HUES64 (cell line): ENCODE results near the gene TNK2.
A peak's percentile ranks its signal among the peaks of the same experiment; 100 is the strongest.

Experiments
- H3K27ac ChIP-seq: 2 replicates; pipeline ENCODE4 v1.7.0; 2013; ENCODE audit warnings: low read depth, low read length, inconsistent platforms
- H3K27me3 ChIP-seq: 2 replicates; pipeline ENCODE4 v1.6.1; 2013; ENCODE audit warnings: mild to moderate bottlenecking, low read length; ENCODE audit not compliant: insufficient read depth
- H3K36me3 ChIP-seq: 2 replicates; pipeline ENCODE4 v1.6.1; 2013; ENCODE audit warnings: mild to moderate bottlenecking, low read length; ENCODE audit not compliant: insufficient read depth
- H3K4me1 ChIP-seq: 2 replicates; pipeline ENCODE4 v1.6.1; 2013; ENCODE audit warnings: mild to moderate bottlenecking, low read length, moderate library complexity; ENCODE audit not compliant: insufficient read depth
- H3K4me3 ChIP-seq: 2 replicates; pipeline ENCODE4 v1.5.1; 2013; ENCODE audit warnings: mild to moderate bottlenecking, low read length, moderate library complexity
- H3K9ac ChIP-seq: 2 replicates; pipeline ENCODE4 v1.6.1; 2013; ENCODE audit warnings: mild to moderate bottlenecking, low read depth, low read length
- H3K9me3 ChIP-seq: 2 replicates; pipeline ENCODE4 v1.6.1; 2013; ENCODE audit warnings: low read depth, low read length; ENCODE audit not compliant: insufficient read depth
- WGBS: fragments of 150-250, 120-280 bp; methylation state at CpG from one replicate; pipeline ENCODE4 v1.1.7; 2013; ENCODE audit warnings: missing lambda C conversion rate; 5-methylcytosine and 5-hydroxymethylcytosine counted together

The TNK2 gene

DNA sequence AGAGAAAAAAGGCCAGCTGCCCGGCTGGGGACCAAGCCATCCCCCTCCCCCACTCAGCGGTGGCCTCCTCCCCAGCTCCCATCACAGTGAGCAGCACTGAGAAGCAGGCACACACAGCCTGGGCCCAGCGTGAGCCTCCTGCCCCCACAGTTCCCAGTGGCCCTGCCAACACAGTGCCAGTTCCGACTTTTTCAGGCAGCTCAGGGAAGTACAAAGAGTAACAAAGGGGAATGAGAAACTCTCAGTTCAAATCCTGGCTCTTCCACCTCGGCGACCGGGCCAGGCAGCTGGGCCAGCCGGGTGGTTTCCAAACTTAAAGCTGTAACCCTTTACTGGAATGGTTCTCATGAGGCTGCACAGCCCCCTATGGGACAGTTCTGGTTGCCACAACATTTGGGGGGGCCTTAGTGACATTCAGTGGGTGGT, 18.5 kb downstream of the TNK2 start:
- Histone ChIP-seq H3K4me1 (peaks cover 43% of the 10 kb centered on the region), H3K27me3 (no peaks in the 10 kb centered on the region), H3K4me3 (no peak overlapping the region), H3K9ac (0 out of 2 replicates have a peak overlapping the region, but pooled peaks have one; percentile 5), H3K36me3 (peaks cover 8% of the 10 kb centered on the region), H3K9me3 (no peaks in the 10 kb centered on the region), H3K27ac (peak overlapping the region; percentile 22; the same call in 1 of the 2 replicates)
- WGBS = 36% methylated on average over 8 of the region's 8 CpGs

DNA sequence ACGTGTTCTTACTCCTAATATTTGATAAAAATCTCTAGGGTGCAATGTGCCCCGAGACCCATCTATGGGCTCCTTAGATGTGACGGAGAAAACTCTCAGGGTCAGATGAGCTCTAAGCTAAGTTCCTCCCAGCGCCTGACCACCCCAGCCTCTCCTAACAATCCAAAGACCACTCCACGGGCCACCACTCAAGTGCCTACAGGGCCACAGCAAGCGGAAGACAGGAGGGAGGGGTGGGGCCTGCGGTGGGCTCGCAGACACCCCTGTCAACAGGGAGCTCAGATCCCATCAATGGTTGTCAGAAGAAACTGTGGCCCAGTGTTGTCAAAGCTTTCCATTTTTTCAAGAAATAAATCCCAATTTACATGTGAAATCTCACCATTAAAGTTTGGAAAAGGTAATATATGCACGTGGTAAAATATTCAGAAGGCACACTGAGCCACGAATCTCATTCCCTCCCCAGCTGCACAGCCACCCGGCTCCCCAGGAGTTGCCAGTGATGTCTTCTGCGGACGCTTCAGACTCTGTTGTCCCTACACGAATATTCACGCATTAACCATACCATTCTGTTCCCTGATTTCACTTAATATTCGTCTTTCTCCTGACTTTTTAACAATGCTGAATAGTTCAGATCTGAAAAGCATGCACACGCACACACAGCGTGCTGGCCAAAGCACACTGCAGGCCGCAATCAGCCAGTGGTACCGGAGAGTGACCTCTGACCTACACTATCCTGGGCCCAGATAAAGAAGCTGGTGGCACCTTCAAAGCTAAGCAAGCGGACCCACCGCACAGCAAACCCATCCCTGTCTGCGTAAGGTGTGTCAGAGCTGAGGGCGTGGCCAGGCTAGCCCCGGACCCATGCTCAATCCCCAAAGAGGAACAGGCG, 19.1 kb downstream of the TNK2 start:
- no peak overlapping the region for H3K4me3 ChIP-seq
- no peak overlapping the region for H3K9ac ChIP-seq
- H3K9me3 ChIP-seq = no peaks in the 10 kb centered on the region
- no peaks in the 10 kb centered on the region for H3K27me3 ChIP-seq
- 75% methylated on average over 26 of the region's 26 CpGs for WGBS
- H3K27ac ChIP-seq = peak overlapping the region; percentile 22; the same call in 1 of the 2 replicates
- H3K4me1 ChIP-seq = peaks cover 41% of the 10 kb centered on the region
- peaks cover 11% of the 10 kb centered on the region for H3K36me3 ChIP-seq

DNA sequence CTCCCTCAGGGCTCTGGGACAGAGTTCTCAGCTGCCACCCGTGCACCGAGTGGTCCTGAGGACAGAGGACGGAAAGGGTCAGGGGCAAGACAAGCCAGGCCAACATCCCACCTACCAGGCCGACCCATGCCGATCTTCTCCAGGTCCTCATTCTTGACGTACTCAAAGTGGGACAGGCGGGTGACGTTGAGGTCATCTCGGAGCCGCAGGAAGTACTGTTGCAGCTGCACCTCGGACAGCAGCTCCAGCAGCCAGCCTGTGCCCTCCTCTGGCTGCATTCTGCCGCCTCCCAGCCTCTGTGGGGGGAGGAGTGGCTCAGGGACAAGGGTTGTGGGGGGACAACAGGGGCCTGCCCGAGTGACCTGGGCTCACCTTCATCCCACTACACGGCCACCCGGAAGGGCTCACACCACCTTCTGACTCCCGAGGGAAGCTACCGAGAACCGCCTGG, 20.0 kb downstream of the TNK2 start:
- 93% methylated on average over 18 of the region's 18 CpGs for WGBS
- Histone ChIP-seq H3K4me1 (peaks cover 39% of the 10 kb centered on the region), H3K27me3 (no peaks in the 10 kb centered on the region), H3K4me3 (no peak overlapping the region), H3K36me3 (peaks cover 11% of the 10 kb centered on the region), H3K9me3 (no peaks in the 10 kb centered on the region), H3K27ac (no peak overlapping the region), H3K9ac (no peak overlapping the region)

DNA sequence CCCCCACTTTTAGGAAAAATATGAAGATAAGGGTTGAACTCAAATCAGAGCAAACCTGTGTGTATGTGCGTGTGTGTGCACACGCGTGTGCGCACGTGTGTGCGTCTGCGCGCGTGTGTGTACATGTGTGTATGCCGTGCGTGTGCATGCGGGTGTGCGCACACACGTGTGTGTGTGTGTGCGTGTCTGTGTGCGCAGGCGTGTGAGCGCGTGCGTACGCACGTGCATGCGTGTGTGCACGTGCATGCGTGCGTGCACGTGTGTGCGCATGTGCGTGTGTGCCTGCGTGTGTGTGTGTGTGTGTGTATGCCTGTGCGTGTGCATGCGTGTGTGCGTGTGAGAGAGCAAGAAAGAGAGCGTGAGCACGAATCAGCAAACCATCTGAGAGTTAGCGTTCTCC, 20.7 kb downstream of the TNK2 start:
- Histone ChIP-seq H3K4me1 (peaks cover 32% of the 10 kb centered on the region; the same call in 1 of the 2 replicates), H3K9me3 (no peaks in the 10 kb centered on the region), H3K27me3 (no peaks in the 10 kb centered on the region), H3K36me3 (peaks cover 13% of the 10 kb centered on the region), H3K27ac (no peak overlapping the region), H3K4me3 (no peak overlapping the region), H3K9ac (no peak overlapping the region)
- 95% methylated on average over 36 of the region's 36 CpGs for WGBS

DNA sequence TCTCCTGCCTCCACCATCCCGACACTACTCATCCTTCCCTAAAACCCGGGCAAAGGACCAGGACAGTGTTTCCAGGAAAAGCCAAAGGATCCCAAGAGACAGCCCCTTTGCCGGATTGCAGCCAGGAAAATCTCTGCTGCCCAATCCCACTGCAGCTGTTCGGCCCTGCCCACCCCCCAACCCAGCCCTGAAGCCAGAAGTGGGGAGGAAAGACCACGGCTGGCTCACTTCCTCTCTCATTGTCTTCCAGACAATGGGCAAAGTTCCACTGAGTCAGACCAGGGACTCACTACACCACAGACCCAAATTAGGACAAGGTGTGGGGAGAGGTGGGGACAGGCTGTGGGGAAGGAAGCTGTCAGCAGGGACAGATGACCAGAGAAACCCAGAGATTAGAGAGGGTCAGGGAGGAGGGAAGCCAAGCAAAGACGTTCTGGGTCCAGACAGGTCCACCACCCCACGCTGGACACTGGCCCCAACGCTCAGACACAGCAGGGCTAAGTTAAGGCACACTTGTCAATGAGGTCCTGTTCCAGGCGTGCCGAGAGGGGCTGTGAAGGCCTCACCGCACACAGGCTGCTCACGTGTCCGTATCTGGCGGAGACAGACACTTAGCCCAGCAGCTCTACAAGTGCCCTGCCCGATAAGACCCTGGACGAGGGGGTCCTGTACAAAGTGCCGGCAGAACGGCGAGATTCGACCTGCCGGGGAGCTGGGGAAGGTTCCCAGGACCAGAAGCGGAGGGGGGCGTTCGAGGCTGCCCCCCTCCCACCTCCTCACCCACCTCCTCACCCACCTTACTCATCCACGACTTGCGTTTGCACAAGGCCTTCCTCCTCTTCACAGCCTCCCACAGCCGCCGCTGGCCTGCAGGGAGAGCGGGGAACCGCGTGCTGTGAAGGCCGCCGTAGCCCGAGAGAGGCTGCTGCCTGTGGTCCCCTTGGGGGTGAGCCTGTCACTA, 21.9 kb downstream of the TNK2 start:
- no peaks in the 10 kb centered on the region for H3K9me3 ChIP-seq
- WGBS = 85% methylated on average over 34 of the region's 34 CpGs
- H3K4me3 ChIP-seq = no peak overlapping the region
- peaks cover 20% of the 10 kb centered on the region for H3K36me3 ChIP-seq
- peak overlapping the region; percentile 57 for H3K27ac ChIP-seq
- H3K9ac ChIP-seq = peak overlapping the region; percentile 39
- no peaks in the 10 kb centered on the region for H3K27me3 ChIP-seq
- H3K4me1 ChIP-seq = peaks cover 32% of the 10 kb centered on the region; the same call in 1 of the 2 replicates

DNA sequence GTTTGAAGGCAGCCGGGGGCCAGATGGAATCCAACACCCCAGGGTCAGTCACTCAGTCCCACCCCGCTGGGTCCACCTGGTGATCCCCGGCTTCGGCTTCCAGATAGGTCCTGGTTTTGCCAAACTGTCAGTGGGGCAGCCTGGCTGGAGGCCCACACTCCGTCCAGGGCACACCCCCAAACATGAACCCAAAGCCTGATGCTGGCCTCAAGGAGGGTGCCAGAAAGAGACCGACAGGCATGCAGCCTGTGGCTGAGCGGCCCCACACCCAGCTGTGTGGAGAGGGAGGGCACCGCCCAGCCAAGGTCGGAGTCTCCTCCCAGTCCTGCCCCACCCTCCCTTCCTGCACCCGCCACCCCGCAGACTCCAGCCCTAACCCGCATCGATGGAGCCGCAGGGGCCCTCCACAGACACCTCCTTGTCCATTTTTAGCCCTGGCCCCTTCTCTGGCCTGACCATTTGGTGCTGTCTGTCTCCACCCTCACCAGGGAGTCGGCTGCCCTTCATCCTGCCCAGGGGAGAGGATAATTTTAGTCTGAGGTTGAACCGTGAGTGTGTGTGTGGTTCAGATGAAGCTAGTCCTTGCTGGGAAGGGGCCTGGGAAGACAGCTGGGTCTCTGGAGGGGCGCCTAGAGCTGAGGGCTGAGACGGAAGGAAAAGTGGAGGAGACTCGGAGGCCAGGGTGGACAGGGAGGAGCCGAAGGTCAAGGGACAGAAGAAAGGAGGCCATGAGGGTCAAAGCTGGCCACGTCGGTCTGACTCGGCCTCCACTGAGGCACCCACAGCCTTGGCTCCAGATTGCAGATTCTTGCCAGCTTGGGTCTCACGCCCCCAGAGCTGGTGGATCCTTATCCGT, 23.1 kb downstream of the TNK2 start:
- no peak overlapping the region for H3K4me3 ChIP-seq
- H3K27me3 ChIP-seq = no peaks in the 10 kb centered on the region
- peaks cover 32% of the 10 kb centered on the region; the same call in 1 of the 2 replicates for H3K4me1 ChIP-seq
- H3K9ac ChIP-seq = peak overlapping the region; percentile 39; the same call in 1 of the 2 replicates
- peaks cover 20% of the 10 kb centered on the region for H3K36me3 ChIP-seq
- H3K27ac ChIP-seq = peak overlapping the region; percentile 43; the same call in 1 of the 2 replicates
- 84% methylated on average over 25 of the region's 25 CpGs for WGBS
- no peaks in the 10 kb centered on the region for H3K9me3 ChIP-seq

DNA sequence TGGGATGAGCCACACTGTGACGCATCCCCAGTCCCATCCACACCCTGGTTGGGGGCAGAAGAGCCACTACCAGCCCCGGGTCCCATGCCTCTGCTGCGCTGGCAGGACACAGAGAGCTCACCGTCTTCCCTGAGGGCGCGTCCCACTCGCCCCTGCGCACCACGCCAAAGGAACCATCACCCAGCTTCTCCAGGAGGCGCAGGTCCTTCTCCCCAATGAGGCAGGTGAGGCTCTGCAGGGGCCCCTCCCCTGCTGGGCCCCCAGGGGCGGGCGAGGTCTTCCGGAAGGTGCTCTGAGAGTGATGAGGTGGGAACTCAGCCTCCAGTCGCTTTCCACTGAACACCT, 23.7 kb downstream of the TNK2 start:
- H3K4me3 ChIP-seq = no peak overlapping the region
- no peak overlapping the region for H3K9ac ChIP-seq
- WGBS = 89% methylated on average over 14 of the region's 14 CpGs
- peaks cover 26% of the 10 kb centered on the region; the same call in 1 of the 2 replicates for H3K4me1 ChIP-seq
- no peak overlapping the region for H3K27ac ChIP-seq
- no peaks in the 10 kb centered on the region for H3K27me3 ChIP-seq
- H3K36me3 ChIP-seq = peaks cover 24% of the 10 kb centered on the region
- H3K9me3 ChIP-seq = no peaks in the 10 kb centered on the region

DNA sequence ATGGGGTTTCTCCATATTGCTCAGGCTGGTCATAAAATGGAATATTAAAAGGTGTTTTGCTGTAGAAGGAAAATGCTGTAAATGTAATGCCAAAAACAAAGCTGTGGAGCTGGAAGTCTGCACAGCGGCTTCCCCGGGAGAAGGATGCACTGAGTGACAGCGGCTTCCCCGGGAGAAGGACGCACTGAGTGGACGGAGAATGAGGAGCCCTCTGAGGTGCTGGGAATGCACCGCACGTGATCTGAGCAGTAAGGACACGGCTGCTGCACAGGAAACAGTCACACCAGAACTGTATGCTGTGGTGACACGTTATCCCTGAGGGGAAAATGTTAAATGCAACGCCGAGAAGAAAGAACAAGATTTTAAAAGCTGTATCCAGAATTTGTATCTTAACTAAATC, 24.6 kb downstream of the TNK2 start:
- no peak overlapping the region for H3K9ac ChIP-seq

DNA sequence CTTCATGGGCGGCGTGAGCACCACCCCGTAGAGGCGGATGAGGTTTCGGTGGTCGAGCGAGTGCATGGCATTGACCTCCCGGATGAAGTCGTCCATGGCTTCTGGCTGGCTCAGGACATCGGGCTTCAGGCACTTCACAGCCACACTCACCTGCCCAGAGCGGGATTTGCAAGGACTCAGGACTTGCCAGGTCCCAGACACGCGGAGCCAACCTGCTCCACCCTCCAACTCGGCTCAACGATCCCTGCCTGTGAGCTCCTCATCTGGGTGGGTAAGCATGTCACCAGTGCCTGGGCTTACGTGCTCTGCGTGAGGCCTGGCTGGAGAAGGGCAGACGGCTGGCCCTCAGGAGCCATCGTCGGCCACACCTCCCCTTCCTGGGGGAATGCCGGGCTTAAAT, 25.2 kb downstream of the TNK2 start:
- Histone ChIP-seq H3K4me3 (no peak overlapping the region), H3K9me3 (no peaks in the 10 kb centered on the region), H3K4me1 (peaks cover 20% of the 10 kb centered on the region; the same call in 1 of the 2 replicates), H3K9ac (no peak overlapping the region), H3K36me3 (peaks cover 36% of the 10 kb centered on the region), H3K27me3 (no peaks in the 10 kb centered on the region), H3K27ac (no peak overlapping the region)
- 97% methylated on average over 20 of the region's 21 CpGs for WGBS

More for the DNA sequence above, 24.6 kb downstream of the TNK2 start:
- H3K9me3 ChIP-seq = no peaks in the 10 kb centered on the region
- peaks cover 20% of the 10 kb centered on the region; the same call in 1 of the 2 replicates for H3K4me1 ChIP-seq
- no peak overlapping the region for H3K27ac ChIP-seq
- H3K36me3 ChIP-seq = peaks cover 29% of the 10 kb centered on the region
- no peaks in the 10 kb centered on the region for H3K27me3 ChIP-seq
- 93% methylated on average over 12 of the region's 12 CpGs for WGBS
- H3K4me3 ChIP-seq = no peak overlapping the region

DNA sequence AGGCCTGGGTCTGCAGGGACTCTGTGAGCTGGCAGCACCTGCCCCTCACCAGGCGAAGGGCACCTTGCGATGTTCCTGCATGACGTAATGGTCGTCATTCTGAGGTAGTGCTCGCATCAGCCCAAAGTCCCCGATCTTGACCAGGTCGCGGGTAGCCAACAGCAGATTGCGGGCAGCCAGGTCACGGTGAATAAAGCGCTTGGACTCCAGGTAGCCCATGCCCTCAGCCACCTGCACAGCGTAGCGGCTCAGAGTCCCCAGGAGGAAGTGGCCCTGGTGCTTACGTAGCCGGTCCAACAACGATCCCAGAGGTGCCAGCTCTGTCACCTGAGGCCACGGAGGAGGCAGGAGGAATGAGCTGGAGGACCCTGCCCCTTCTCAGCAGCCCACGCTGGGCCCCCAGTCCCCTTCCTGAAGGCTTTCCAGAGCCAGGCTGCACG, 26.3 kb downstream of the TNK2 start:
- Histone ChIP-seq H3K9ac (no peak overlapping the region), H3K9me3 (no peaks in the 10 kb centered on the region), H3K4me3 (no peak overlapping the region), H3K4me1 (peaks cover 19% of the 10 kb centered on the region; the same call in 1 of the 2 replicates), H3K27me3 (no peaks in the 10 kb centered on the region), H3K27ac (no peak overlapping the region), H3K36me3 (peaks cover 36% of the 10 kb centered on the region)
- WGBS = 96% methylated on average over 19 of the region's 19 CpGs
